ENCODE data around the gene TRIM14. TPM values are rescaled to one million over a fixed set of nuclear protein-coding genes. Genes with fewer than 3 reads are reported as not detected.

The TRIM14 gene
- total RNA-seq, 1 donor from 2014 or later = 0.40 TPM

Other genes starting within 250 kb of the TRIM14 start
- 10.2 and 19.2 TPM in 2 replicates for gene TRMO, start 196.7 kb downstream of the TRIM14 start, total RNA-seq
- not detected in 2 replicates for gene HEMGN, start 181.1 kb downstream of the TRIM14 start, total RNA-seq
- gene ANP32B, start 135.9 kb downstream of the TRIM14 start, total RNA-seq = 5.0 and 6.3 TPM in 2 replicates
- 63.6 and 73.8 TPM in 2 replicates for gene NANS, start 62.5 kb downstream of the TRIM14 start, total RNA-seq
- 0.20 and 0.22 TPM in 2 replicates for gene CORO2A, start 73.4 kb upstream of the TRIM14 start, total RNA-seq
- gene TBC1D2, start 136.4 kb upstream of the TRIM14 start, total RNA-seq = 0.99 and 1.5 TPM in 2 replicates

Measured in lung microvascular endothelial cell (primary cell).